Umbilical cord (tissue), 2 donors: ENCODE results near the gene NDUFA3. TPM values are rescaled to one million over a fixed set of nuclear protein-coding genes. Genes with fewer than 3 reads are reported as not detected.

Experiments
- DNase-seq: peaks from one replicate; pipeline ENCODE4 v3.0.0-alpha.2; 2015; ENCODE audit warnings: low spot score
- total RNA-seq: library from RNA; depleted of rRNA; stranded (reverse); fragments of >200 nt; gene quantifications from one replicate; pipeline ENCODE4 v1.2.3, GENCODE V29; 2014; ENCODE audit warnings: low replicate concordance; ENCODE audit not compliant: insufficient read depth

NDUFA3 gene
- total RNA-seq, 1 donor from 2014 or later: 4.3 TPM

DNA sequence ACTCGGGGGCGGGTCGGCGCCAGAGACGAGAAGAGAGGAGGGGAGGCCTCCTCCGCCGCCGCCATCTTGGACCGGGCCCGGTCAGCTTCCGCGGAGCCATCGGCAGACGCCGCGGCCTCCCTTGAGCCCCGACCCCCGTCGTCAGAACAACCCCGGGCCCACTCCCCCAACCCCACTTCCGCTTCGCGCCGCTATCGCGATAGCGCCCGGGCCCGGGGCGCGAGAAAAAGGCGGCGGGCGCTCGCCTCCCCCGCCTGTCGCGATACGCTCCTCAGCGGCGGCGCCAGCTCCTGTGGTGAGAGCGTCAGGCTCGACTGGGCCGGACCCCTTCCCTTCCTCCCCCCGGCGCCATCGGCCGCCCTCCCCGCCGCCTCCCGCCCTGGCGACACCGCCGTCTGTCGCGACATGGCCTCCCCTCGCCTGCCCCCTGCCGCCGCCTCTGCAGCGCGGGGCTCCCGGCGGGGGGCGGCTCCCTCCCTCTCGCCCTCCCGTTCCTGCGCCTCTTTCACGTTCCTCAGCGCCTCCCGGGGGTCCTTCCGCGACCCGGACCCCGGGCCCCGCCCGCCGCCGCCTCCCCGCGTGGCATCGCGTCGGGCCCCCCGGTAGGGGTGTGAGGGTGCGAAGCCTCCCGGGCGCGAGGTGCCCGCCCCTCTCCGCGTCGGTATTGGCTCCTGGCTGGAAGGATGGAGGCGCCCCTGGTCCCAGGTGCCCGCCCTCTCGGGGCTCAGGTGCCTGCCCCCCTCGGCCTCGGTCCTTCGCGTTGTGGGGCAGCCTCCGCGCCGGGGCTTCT, 35.2 kb downstream of the NDUFA3 start, which contains the start of gene CNOT3:
CNOT3 (plus strand) TSS at position 64 of the 790 bp plus-strand sequence. CDS start 5,217 bp downstream, outside the sequence.
- DNase-seq: no peak

- DNase-seq: no peak
These were observed 36.0 kb downstream of the NDUFA3 start for GRCh38 chr19:54138489-54139256.

DNA sequence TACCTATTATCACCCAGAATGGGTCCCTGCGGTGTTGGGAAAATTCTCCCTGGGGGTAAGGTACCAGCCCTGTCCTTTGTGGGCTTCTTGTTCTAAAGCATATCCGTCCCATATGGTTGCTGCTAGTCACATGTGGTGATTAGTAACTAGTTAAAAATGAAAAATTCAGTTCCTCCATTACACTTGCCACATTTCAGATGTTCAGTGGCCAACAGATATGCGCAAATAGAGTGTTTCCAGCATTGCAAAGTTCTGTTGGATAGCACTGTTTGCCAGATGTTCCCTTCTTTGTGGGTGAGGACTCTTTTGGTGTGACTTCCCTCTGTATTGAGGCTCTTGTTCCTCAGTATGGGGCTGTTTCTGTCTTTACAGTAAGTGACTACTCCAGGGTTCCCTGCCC, 38.7 kb downstream of the NDUFA3 start:
- no peak for DNase-seq

- no peak for DNase-seq
These were observed 39.6 kb downstream of the NDUFA3 start for GRCh38 chr19:54142166-54142780.

DNA sequence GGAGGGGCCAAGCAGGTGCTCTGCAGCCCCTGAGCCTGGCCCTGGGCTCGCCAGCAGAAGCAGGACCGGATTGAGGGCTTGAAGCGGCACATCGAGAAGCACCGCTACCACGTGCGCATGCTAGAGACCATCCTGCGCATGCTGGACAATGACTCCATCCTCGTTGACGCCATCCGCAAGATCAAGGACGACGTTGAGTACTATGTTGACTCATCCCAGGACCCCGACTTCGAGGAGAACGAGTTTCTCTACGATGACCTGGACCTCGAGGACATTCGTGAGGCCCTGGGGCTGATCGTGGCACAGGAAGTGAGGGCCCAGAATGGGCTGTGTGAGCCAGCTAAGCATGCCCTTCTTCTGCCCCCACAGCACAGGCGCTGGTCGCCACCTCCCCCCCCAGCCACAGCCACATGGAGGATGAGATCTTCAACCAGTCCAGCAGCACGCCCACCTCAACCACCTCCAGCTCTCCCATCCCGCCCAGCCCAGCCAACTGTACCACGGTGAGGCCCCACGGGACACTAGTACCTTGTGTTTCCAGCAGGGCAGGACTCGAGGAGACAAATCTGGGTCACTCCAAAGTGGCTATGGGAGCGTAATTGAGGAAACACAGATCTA, 43.0 kb downstream of the NDUFA3 start:
- DNase-seq: no peak

- no peak for DNase-seq
These were observed 45.0 kb downstream of the NDUFA3 start for GRCh38 chr19:54147676-54148075.

- no peak for DNase-seq
These were observed 45.5 kb downstream of the NDUFA3 start for GRCh38 chr19:54148158-54148557.

DNA sequence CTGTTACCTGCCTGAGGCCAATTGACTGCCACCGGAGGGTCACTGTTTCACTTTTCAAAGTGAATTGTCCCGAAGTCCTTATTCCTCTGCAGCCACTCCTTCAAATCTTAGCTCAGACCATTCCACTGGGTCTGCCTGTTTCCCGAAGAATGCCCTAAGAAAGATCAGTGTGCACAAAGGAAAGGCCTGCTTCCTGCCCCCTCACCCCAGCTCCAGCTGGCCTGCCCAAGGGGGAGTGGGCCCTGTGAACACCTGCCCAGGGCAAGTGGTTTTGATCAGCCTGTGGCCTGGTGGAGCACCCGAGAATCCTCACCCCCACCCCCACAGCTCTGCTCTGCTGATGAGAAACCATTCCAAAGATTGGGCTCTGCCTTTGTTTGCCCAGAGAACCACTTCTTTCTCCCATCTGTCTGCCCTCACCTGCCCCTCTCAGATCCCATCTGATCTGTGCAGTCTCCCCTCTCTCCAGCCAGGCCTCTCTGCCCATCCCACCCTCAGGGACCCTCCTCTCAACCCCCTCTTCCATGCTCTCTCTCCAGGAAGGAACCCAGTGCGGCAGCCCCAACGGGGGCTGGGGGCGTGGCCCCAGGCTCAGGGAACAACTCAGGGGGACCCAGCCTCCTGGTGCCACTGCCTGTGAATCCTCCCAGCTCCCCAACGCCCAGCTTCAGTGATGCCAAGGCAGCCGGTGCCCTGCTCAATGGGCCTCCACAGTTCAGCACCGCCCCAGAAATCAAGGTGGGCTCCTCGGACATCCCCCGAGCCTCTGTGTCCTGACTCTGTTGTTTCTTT, 46.6 kb downstream of the NDUFA3 start:
- no peak for DNase-seq

DNA sequence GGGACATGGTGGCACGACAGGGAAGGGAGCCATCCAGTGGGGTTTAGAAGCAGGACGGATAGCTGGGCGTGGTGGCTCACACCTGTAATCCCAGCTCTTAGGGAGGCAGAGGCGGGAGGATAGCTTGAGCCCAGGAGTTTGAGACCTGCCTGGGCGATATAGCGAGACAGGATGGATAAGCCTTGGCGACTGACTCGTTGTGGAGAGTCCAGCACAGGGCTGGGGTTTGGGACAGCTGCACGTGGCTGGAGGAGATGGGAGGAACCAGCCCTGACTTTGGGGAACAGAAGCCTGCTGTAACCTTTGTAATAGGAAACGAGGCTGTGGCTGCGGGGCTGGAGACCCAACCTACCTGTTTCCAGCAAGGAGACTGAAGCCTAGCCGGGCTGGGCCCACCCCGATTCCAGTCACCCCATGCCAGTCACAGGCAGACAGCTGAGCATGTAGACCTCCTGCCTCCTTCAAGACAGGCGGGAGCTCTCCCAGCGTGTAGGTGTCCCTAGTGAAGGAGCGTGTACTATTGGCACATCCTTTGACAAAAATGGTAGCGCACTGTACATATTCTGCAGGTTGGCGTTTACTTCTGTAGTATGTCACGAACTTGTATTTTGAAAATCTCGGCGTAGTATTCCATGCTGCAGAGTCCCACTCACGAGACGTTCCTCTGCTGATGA, 48.8 kb downstream of the NDUFA3 start:
- DNase-seq: no peak

GRCh38 chr19:54152267-54152666, 49.6 kb downstream of the NDUFA3 start:
- no peak for DNase-seq

DNA sequence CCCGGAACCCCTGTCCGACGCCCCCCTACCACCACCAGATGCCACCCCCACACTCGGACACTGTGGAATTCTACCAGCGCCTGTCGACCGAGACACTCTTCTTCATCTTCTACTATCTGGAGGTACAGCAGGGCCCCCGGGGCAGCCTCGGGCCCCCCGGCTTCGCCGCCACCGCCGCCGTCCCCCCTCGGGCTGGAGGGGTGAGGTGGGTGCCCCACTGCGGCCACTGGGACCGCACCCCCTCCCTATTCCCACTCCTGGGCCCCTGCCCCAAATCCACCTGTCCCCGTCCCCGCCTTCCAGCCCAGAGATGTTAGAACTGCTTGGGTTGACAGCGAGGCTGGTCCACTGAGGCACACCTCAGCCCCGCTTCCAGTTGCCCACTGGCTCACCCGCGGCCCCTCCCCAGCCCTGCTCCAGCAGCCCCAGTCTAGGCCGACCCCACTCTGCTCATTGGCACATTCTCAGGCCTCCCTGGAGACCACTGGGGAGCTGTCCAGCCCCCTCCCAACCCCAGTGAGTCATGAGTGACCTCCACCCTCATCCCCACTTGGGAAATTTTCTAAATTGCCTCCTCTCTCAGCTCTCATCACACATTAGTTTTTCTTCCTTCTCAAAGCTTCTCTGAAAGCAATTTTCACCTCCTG, 50.3 kb downstream of the NDUFA3 start:
- no peak for DNase-seq

DNA sequence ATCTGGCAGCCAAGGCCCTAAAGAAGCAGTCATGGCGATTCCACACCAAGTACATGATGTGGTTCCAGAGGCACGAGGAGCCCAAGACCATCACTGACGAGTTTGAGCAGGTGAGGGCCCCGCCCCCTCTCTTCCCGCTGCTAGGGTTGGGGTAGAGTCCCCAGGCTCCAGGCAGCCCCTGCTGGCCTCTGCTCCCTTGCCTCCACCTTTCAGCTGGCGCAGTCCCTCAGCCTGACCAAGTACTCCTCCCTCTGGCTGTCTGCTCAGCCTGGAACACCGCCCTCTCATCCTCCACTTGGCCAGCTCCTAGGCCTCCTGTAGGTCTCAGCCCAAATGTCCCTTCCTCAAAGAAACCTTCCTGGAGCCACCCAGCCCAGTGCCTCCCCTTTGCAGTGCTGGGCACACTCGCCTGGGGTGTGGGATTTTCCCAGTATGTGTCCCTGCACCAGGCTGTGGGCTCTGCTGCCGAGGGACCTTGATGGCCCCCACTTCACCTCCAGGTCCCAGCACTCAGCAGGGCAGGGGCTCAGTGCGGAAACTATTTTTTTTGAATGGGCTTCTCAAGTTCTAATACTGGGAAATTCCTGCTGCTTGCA, 51.2 kb downstream of the NDUFA3 start:
- no peak for DNase-seq

- DNase-seq: no peak
These were observed 52.1 kb downstream of the NDUFA3 start for GRCh38 chr19:54154603-54155345.

GRCh38 chr19:54155694-54156093, 53.0 kb downstream of the NDUFA3 start:
- DNase-seq: no peak

- DNase-seq: no peak
These were observed 53.8 kb downstream of the NDUFA3 start for GRCh38 chr19:54156490-54156889.

DNA sequence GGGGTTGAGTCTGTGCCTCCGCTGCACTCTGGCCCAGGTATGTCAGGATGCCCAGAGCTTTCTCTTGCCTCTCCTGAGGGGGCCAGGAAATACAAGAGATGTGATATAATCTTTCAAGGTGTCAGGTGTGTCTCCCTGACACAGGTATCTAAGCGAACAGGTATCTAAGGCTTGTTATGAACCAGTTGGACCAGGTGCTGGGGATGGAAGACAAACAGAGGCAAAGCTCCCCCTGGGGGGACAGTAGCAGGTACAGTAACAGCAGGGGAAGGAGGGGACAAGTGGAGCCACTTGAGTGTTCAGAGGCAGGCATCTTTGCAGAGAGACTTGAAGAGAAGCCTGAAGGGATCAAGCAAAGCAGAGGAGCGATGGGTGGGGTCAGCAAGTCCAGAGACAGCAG, 54.3 kb downstream of the NDUFA3 start:
- DNase-seq: peak; percentile 79
